Right atrium auricular region (tissue), 2 donors: ENCODE results near the gene NF1. TPM values are rescaled to one million over a fixed set of nuclear protein-coding genes. Genes with fewer than 3 reads are reported as not detected.
"Not testable (repeated sequence)": the region's sequence is repeated elsewhere in the genome, so short reads cannot be mapped to it uniquely, and the experiment has no call there.

Source experiments
- DNase-seq: peaks from one replicate; pipeline ENCODE4 v3.0.0-alpha.2; 2019; ENCODE audit warnings: low spot score
- H3K27ac ChIP-seq, 2 donors: fragments of 200-600 bp; sonication (generic); 1 replicate in 1 of 2; 2 replicates in 1 of 2; pipeline ENCODE4 v1.5.1; 2016 to 2019
- H3K27me3 ChIP-seq, 2 donors: fragments of 200-600 bp; sonication (generic); one replicate each; pipeline versions ENCODE4 v1.5.1 to v1.6.0; 2017 to 2019
- H3K36me3 ChIP-seq: fragments of 200-600 bp; sonication (generic); one replicate; pipeline ENCODE4 v1.5.1; 2016
- H3K4me1 ChIP-seq, 2 donors: fragments of 200-600 bp; sonication (generic); one replicate each; pipeline versions ENCODE4 v1.5.1 to v1.6.0; 2017 to 2019
- H3K4me3 ChIP-seq, 2 donors: fragments of 200-600 bp; sonication (generic); 1 replicate in 1 of 2; 2 replicates in 1 of 2; pipeline ENCODE4 v1.5.1; 2017 to 2019; ENCODE audit warnings: mild to moderate bottlenecking in 1 of 2, moderate library complexity in 1 of 2
- H3K9me3 ChIP-seq, 2 donors: fragments of 200-600 bp; sonication (generic); one replicate each; pipeline ENCODE4 v1.5.1; 2019
- total RNA-seq, 2 donors: library from RNA; depleted of rRNA; stranded (reverse); fragments of >200 nt; gene quantifications; one replicate each; pipeline ENCODE4 v1.1.0, GENCODE V29; 2016
- TF ChIP-seq, protein P1 (sequence below), 2 donors: fragments of 200-600 bp; sonication (generic); IDR thresholded peaks; one replicate each; pipeline ENCODE4 v1.5.1; 2019; ENCODE audit warnings: antibody characterized with exemption in 2 of 2

Gene NF1
- total RNA-seq, 2 donors from 2014 or later, result 47.5 to 51.4 TPM

DNA sequence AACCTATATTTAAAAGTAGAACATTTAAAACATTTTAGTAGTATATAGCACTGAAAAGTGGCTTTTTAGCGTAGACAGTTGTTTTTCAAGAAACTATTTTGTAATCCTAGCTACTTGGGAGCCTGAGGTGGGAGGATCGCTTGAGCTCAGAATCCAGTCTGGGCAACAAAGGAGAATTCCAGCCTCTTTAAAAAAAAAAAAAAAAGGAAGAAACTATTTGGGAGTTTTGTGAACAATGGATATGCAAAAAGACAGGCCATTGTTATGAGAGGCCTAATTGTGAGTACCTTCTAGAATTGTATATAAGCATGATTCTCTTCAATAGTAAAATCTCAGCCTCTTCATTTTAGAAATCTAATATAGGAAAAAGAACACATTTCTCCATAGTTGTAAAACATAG lies 184.6 kb downstream of the NF1 start:
- peaks cover 0 to 10% of the 10 kb centered on the region in 2 donors for H3K4me1 ChIP-seq
- TF ChIP-seq, protein P1, sequence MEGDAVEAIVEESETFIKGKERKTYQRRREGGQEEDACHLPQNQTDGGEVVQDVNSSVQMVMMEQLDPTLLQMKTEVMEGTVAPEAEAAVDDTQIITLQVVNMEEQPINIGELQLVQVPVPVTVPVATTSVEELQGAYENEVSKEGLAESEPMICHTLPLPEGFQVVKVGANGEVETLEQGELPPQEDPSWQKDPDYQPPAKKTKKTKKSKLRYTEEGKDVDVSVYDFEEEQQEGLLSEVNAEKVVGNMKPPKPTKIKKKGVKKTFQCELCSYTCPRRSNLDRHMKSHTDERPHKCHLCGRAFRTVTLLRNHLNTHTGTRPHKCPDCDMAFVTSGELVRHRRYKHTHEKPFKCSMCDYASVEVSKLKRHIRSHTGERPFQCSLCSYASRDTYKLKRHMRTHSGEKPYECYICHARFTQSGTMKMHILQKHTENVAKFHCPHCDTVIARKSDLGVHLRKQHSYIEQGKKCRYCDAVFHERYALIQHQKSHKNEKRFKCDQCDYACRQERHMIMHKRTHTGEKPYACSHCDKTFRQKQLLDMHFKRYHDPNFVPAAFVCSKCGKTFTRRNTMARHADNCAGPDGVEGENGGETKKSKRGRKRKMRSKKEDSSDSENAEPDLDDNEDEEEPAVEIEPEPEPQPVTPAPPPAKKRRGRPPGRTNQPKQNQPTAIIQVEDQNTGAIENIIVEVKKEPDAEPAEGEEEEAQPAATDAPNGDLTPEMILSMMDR (IDR thresholded peaks at IDR 0.05), result no peak
- no peak overlapping the region for H3K4me3 ChIP-seq
- H3K27ac ChIP-seq, result no peak overlapping the region
- H3K27me3 ChIP-seq, result no peaks in the 10 kb centered on the region
- no peak for DNase-seq
- H3K36me3 ChIP-seq, result peaks cover 18% of the 10 kb centered on the region
- H3K9me3 ChIP-seq, result no peaks in the 10 kb centered on the region

DNA sequence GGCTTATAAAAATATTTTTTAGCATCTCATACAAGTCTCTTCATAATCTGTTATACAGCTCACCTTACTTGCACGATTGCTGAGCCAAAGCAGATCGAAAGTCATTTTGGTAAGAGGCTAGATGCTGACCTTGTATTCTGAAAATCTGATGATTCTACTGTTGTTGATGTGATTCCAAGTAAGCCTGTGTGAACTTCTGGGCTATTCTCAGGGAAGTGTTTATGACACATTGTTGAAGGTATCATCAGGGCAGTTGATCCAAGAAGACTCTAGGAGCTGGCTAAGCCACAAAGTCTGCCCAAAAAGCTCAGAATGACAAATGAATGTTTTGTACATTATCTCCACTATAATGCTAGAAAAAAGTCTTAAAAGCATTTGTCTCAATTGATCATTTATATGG lies 186.3 kb downstream of the NF1 start:
- H3K9me3 ChIP-seq, result no peaks in the 10 kb centered on the region
- TF ChIP-seq, protein P1 (IDR thresholded peaks at IDR 0.05), result no peak
- no peak for DNase-seq
- no peaks in the 10 kb centered on the region for H3K4me1 ChIP-seq
- H3K27me3 ChIP-seq, result no peaks in the 10 kb centered on the region
- H3K27ac ChIP-seq, result no peak overlapping the region
- peaks cover 18% of the 10 kb centered on the region for H3K36me3 ChIP-seq
- no peak overlapping the region for H3K4me3 ChIP-seq

DNA sequence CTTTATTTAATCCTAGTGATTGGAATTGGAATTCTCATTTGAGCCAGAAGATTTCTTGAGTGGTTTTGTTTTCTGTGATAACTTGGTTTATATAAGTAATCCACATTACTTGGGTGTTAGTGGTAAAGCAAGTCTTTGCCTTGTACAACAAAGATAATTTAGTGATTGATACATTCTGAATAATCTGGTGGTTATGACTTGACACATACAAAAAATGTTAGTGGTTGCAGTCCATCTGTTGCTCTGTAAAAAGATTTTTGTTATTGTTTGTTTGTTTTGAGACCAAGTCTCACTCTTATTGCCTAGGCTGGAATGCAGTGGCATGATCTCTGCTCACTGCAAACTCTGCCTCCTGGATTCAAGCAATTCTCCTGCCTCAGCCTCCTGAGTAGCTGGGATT lies 189.1 kb downstream of the NF1 start:
- DNase-seq, result no peak
- Histone ChIP-seq H3K4me3 (no peak overlapping the region), H3K9me3 (no peaks in the 10 kb centered on the region), H3K27me3 (no peaks in the 10 kb centered on the region), H3K4me1 (no peaks in the 10 kb centered on the region), H3K27ac (no peak overlapping the region), H3K36me3 (peaks cover 9% of the 10 kb centered on the region)
- TF ChIP-seq, protein P1 (IDR thresholded peaks at IDR 0.05), result no peak

DNA sequence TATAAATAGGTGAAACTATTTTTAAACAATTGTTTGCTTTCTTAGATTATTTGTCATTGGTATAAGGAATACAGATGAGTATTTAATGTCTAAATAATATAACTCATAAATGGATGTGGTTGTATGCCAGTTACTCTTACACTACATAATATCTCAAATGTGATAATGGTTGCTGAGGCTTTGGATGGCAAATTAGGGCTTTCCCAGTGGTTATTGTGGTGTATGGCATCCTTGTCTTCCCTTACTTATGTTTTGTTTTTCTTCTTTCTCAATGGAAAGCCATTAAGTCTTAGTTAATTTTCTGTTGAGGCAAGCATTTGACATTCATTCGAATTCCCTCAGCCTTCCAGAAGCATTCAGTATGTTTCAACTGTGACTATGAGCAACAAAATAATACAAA lies 191.8 kb downstream of the NF1 start:
- H3K4me3 ChIP-seq, result no peak overlapping the region
- no peaks in the 10 kb centered on the region for H3K36me3 ChIP-seq
- no peak for DNase-seq
- H3K27me3 ChIP-seq, result no peaks in the 10 kb centered on the region
- no peaks in the 10 kb centered on the region for H3K9me3 ChIP-seq
- H3K4me1 ChIP-seq, result no peaks in the 10 kb centered on the region
- TF ChIP-seq, protein P1 (IDR thresholded peaks at IDR 0.05), result no peak
- H3K27ac ChIP-seq, result no peak overlapping the region

DNA sequence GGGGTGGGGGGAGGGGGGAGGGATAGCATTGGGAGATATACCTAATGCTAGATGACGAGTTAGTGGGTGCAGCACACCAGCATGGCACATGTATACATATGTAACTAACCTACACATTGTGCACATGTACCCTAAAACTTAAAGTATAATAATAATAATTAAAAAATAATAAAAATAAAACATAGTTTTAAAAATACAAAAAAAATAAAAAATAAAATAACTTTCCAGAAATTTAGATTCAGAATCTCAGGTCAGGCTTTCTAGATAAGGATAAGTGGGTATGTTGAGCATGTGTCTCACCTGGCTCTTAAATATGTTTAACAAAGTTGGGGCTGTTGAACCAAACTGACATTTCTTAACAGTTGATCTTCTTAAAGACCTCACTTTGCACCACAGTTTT lies 193.2 kb downstream of the NF1 start:
- H3K4me1 ChIP-seq, H3K27me3 ChIP-seq, H3K9me3 ChIP-seq, H3K27ac ChIP-seq, DNase-seq, H3K36me3 ChIP-seq, H3K4me3 ChIP-seq: not testable (repeated sequence)

DNA sequence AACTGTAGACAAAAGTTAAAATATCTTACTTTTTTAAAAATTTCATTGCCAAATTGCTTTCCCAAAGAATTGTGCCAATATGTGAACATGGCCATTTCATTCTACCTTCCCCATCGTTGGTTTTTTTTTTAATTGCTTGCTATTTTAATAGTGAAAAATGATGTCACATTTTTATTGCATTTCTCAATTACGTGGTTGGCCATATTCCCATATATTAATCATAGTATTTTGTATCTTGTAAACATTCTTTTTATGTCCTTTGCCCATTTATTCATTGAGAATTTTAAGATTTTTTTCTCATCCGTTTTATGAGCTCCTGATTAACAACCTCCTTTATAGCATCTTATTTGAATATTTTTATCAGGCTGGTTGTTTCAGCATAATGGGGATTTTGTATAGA lies 195.0 kb downstream of the NF1 start:
- TF ChIP-seq, protein P1 (IDR thresholded peaks at IDR 0.05), result no peak
- Histone ChIP-seq H3K4me3 (no peak overlapping the region), H3K9me3 (no peaks in the 10 kb centered on the region), H3K27me3 (no peaks in the 10 kb centered on the region), H3K36me3 (no peaks in the 10 kb centered on the region), H3K27ac (no peak overlapping the region), H3K4me1 (no peaks in the 10 kb centered on the region)
- DNase-seq, result no peak
